K562 (cell line): Measurements from ENCODE around the gene MAGEL2. TPM values are rescaled to one million over a fixed set of nuclear protein-coding genes. Genes with fewer than 3 reads are reported as not detected.

Source experiments
- ATAC-seq: fragments of 200-7000 bp; cut with Tn5 transposase; 3 replicates; pipeline ENCODE4 v1.9.1; 2020; ENCODE audit warnings: moderate library complexity
- BruUV-seq: library from RNA; stranded (reverse); fragments of 400-500 nt; replicated peaks from 2 replicates; lab custom pipeline; 2021; lab: Mats Ljungman, UMichigan
- CTCF ChIA-PET: fragments of 300-600 bp; formaldehyde crosslinking; extraction: SDS; loops from one replicate; lab custom pipeline; 2021; ENCODE audit warnings: low intra/inter-chr PET ratio; lab: Yijun Ruan, JAX
- POLR2A ChIA-PET: fragments of 300-600, 350-650 bp; sonication (Branson Sonifier 250); formaldehyde crosslinking; extraction: SDS; loops from one replicate; lab custom pipeline; 2021; ENCODE audit warnings: antibody characterized with exemption, inconsistent platforms; lab: Yijun Ruan, JAX
- DNase-seq, 4 experiments: peaks; one replicate each; pipeline versions ENCODE4 v3.0.0 to v3.0.0-alpha.2; 2011 to 2018; ENCODE audit warnings: low spot score in 3 of 4, mixed read lengths in 3 of 4; ENCODE audit errors: extremely low read depth in 1 of 4
- FAIRE-seq: peaks from 2 replicates; lab custom pipeline; 2011; peaks lifted over from hg19 to GRCh38; lab: Jason Lieb, UNC
- H2AFZ ChIP-seq: 2 replicates; pipeline ENCODE4 v1.6.0; 2011; ENCODE audit warnings: low read depth, low read length, control low read depth, inconsistent platforms
- H3K27ac ChIP-seq: fragments of 200-600 bp; 3 replicates; pipeline ENCODE4 v1.8.0; 2011; ENCODE audit warnings: low read depth, mild to moderate bottlenecking, control low read depth, inconsistent platforms, low read length, moderate library complexity, mixed read lengths; ENCODE audit errors: extremely low read depth
- H3K27me3 ChIP-seq, 2 experiments: fragments of 300-600 bp in 1 of 2; 2 replicates in 1 of 2; 3 replicates in 1 of 2; pipeline versions ENCODE4 v1.6.0 to v1.8.0; 2011; ENCODE audit warnings: inconsistent platforms in 2 of 2, low read length in 2 of 2, mild to moderate bottlenecking in 1 of 2, mixed read lengths in 1 of 2, moderate library complexity in 1 of 2; ENCODE audit not compliant: control insufficient read depth in 2 of 2, insufficient read depth in 2 of 2
- H3K36me3 ChIP-seq: fragments of 300-600 bp; 3 replicates; pipeline ENCODE4 v1.8.0; 2011; ENCODE audit warnings: mild to moderate bottlenecking, low read length, inconsistent platforms; ENCODE audit not compliant: control insufficient read depth, insufficient read depth
- H3K4me1 ChIP-seq, 2 experiments: fragments of 200-600 bp in 1 of 2; replicated peaks in 1 of 2; 2 replicates in 1 of 2; 3 replicates in 1 of 2; pipeline versions ENCODE4 v1.5.1 to v1.8.0; 2011; ENCODE audit warnings: inconsistent platforms in 2 of 2, low read length in 2 of 2, mild to moderate bottlenecking in 1 of 2, mixed read lengths in 1 of 2, moderate library complexity in 1 of 2; ENCODE audit not compliant: control insufficient read depth in 2 of 2, insufficient read depth in 2 of 2
- H3K4me2 ChIP-seq: 2 replicates; pipeline ENCODE4 v1.6.1; 2011; ENCODE audit warnings: low read length, control low read depth, inconsistent platforms, mixed read lengths; ENCODE audit not compliant: insufficient read depth
- H3K4me3 ChIP-seq: fragments of 200-600 bp; sonication (generic), shearing (Covaris generic); 2 replicates; pipeline ENCODE4 v1.5.1; 2016; ENCODE audit warnings: control low read depth, inconsistent platforms
- H3K79me2 ChIP-seq: fragments of 200-600 bp; 3 replicates; pipeline ENCODE4 v1.8.0; 2011; ENCODE audit warnings: low read length, inconsistent platforms; ENCODE audit not compliant: control insufficient read depth, insufficient read depth
- H3K9ac ChIP-seq, 2 experiments: 2 replicates each; pipeline versions ENCODE4 v1.6.0 to v1.6.1; 2011; ENCODE audit warnings: low read depth in 2 of 2, low read length in 2 of 2, control low read depth in 1 of 2, inconsistent platforms in 1 of 2, mild to moderate bottlenecking in 1 of 2, mixed read lengths in 1 of 2; ENCODE audit not compliant: insufficient read depth in 1 of 2
- H3K9me1 ChIP-seq: one replicate; pipeline ENCODE4 v1.6.0; 2011; ENCODE audit warnings: inconsistent platforms, mild to moderate bottlenecking, low read length, moderate library complexity; ENCODE audit not compliant: control insufficient read depth, insufficient read depth
- H3K9me3 ChIP-seq: replicated peaks from 2 replicates; pipeline ENCODE4 v1.5.1; 2011; ENCODE audit warnings: low read depth, low read length, inconsistent platforms; ENCODE audit not compliant: control insufficient read depth, insufficient read depth
- H4K20me1 ChIP-seq: replicated peaks from 2 replicates; pipeline ENCODE4 v1.6.1; 2011; ENCODE audit warnings: low read length, inconsistent platforms, mixed read lengths; ENCODE audit not compliant: control insufficient read depth, insufficient read depth
- BCLAF1 ChIP-seq, 2 experiments: fragments of 450-650 bp in 1 of 2; IDR thresholded peaks; 2 replicates each; pipeline ENCODE4 v1.6.1; 2011 to 2017; ENCODE audit warnings: low read depth in 2 of 2, antibody characterized with exemption in 1 of 2, borderline replicate concordance in 1 of 2, low read length in 1 of 2, mild to moderate bottlenecking in 1 of 2, mixed read lengths in 1 of 2; ENCODE audit not compliant: control insufficient read depth in 1 of 2
- BRF1 ChIP-seq: IDR thresholded peaks from 3 replicates; pipeline ENCODE4 v1.6.1; 2011; ENCODE audit warnings: borderline replicate concordance, mild to moderate bottlenecking; ENCODE audit not compliant: insufficient read length; ENCODE audit errors: extremely low read depth
- ESRRB ChIP-seq: fragments of 250-450 bp; sonication (Bioruptor Pico); IDR thresholded peaks from 2 replicates; pipeline ENCODE4 v1.5.0; 2020; ENCODE audit warnings: mild to moderate bottlenecking, moderate library complexity, borderline replicate concordance
- HSF4 ChIP-seq: fragments of 250-450 bp; sonication (Bioruptor Pico); IDR thresholded peaks from 2 replicates; pipeline ENCODE4 v2.1.2; 2022; ENCODE audit warnings: mild to moderate bottlenecking, moderate library complexity, borderline replicate concordance
- IRF2 ChIP-seq: sonication (generic); formaldehyde crosslinking; IDR thresholded peaks from 2 replicates; pipeline ENCODE4 v1.8.1; 2022; ENCODE audit warnings: mild to moderate bottlenecking, missing genetic modification reagents
- MYBL2 ChIP-seq, 2 experiments: fragments of 450-650 bp in 1 of 2; sonication (generic) in 1 of 2; formaldehyde crosslinking in 1 of 2; IDR thresholded peaks; 2 replicates each; pipeline versions ENCODE4 v1.6.1 to v1.8.1; 2017 to 2022; ENCODE audit warnings: borderline replicate concordance in 1 of 2, inconsistent platforms in 1 of 2, low read depth in 1 of 2, mild to moderate bottlenecking in 1 of 2, missing genetic modification reagents in 1 of 2, moderate library complexity in 1 of 2
- NCOA6 ChIP-seq: fragments of 450-650 bp; IDR thresholded peaks from 2 replicates; pipeline ENCODE4 v1.6.1; 2017; ENCODE audit warnings: mild to moderate bottlenecking
- POLR2AphosphoS2 ChIP-seq: IDR thresholded peaks from 2 replicates; pipeline ENCODE4 v1.6.1; 2012; ENCODE audit warnings: low read length, improper control_type of control experiment
- THRAP3 ChIP-seq: fragments of 450-650 bp; IDR thresholded peaks from 2 replicates; pipeline ENCODE4 v1.6.1; 2016; ENCODE audit warnings: mild to moderate bottlenecking, inconsistent platforms, borderline replicate concordance
- U2AF1 ChIP-seq: fragments of 200-400 bp; formaldehyde crosslinking; optimal IDR thresholded peaks from 2 replicates; pipeline ENCODE3; 2017; ENCODE audit warnings: mild to moderate bottlenecking, low read depth, low read length, moderate library complexity
- USF2 ChIP-seq: sonication (generic); formaldehyde crosslinking; IDR thresholded peaks from 2 replicates; pipeline ENCODE4 v1.5.0; 2020; ENCODE audit warnings: missing genetic modification reagents
- ZNF143 ChIP-seq: sonication (generic); formaldehyde crosslinking; IDR thresholded peaks from 2 replicates; pipeline ENCODE4 v1.9.0; 2022; ENCODE audit warnings: mild to moderate bottlenecking, missing genetic modification reagents
- ZNF668 ChIP-seq: fragments of 250-450 bp; sonication (Bioruptor Pico); IDR thresholded peaks from 2 replicates; pipeline ENCODE4 v1.8.0; 2022; ENCODE audit warnings: mild to moderate bottlenecking, inconsistent platforms
- ZZZ3 ChIP-seq: fragments of 450-650 bp; IDR thresholded peaks from 2 replicates; pipeline ENCODE4 v1.6.1; 2016; ENCODE audit warnings: antibody characterized with exemption, mild to moderate bottlenecking, moderate library complexity
- WGBS: fragments of 100-300 bp; shearing (Covaris generic); methylation state at CpG from one replicate; pipeline ENCODE4 v1.1.6; 2016; ENCODE audit warnings: low coverage, mixed read lengths; ENCODE audit not compliant: insufficient coverage; ENCODE audit errors: missing lambda C conversion rate; 5-methylcytosine and 5-hydroxymethylcytosine counted together
- in situ Hi-C: fragments of 300-500 bp; cut with MboI; formaldehyde crosslinking; loops from 4 replicates; pipeline ENCODE4 v1.15.0; 2018; ENCODE audit warnings: inconsistent platforms, mixed read lengths
- intact Hi-C: fragments of 100-400 bp; cut with micrococcal nuclease; formaldehyde crosslinking; loops from 2 replicates; pipeline ENCODE4 v1.14.2; 2022
- polyA plus RNA-seq, 8 experiments: library from polyadenylated mRNA; depleted of rRNA in 4 of 8; stranded (reverse) in 5 of 8; unstranded in 3 of 8; fragments of >200 nt; fragmentation: Nextera tagmentation in 2 of 8; fragmentation: Illumina TruSeq in 1 of 8; extraction: Ambion mirVana in 2 of 8; extraction: Trizol in 1 of 8; gene quantifications; 2 replicates each; pipeline versions ENCODE4 v1.2.1 to v1.2.3, GENCODE V29; 2011 to 2014; ENCODE audit warnings: inconsistent platforms in 1 of 8, missing spikeins in 1 of 8
- total RNA-seq, 7 experiments: library from RNA; depleted of rRNA in 6 of 7; stranded (reverse); fragments of >200 nt in 6 of 7; fragmentation: Illumina TruSeq in 2 of 7; extraction: Trizol in 2 of 7; gene quantifications; 2 replicates each; pipeline versions ENCODE4 v1.2.1 to v1.2.3, GENCODE V29; 2011 to 2021; ENCODE audit warnings: low replicate concordance in 1 of 7
- TF ChIP-seq, protein P1 (sequence below), 2 experiments: fragments of 450-650 bp; conservative IDR thresholded peaks; 2 replicates each; pipeline ENCODE4 v1.6.1; 2017; ENCODE audit warnings: mild to moderate bottlenecking in 2 of 2, moderate library complexity in 2 of 2

The MAGEL2 gene
- total and polyA plus RNA-seq, 9 of the 15 experiments (the other 6 are each of a cell fraction or from before 2014, with no cell fraction given), result not detected

DNA sequence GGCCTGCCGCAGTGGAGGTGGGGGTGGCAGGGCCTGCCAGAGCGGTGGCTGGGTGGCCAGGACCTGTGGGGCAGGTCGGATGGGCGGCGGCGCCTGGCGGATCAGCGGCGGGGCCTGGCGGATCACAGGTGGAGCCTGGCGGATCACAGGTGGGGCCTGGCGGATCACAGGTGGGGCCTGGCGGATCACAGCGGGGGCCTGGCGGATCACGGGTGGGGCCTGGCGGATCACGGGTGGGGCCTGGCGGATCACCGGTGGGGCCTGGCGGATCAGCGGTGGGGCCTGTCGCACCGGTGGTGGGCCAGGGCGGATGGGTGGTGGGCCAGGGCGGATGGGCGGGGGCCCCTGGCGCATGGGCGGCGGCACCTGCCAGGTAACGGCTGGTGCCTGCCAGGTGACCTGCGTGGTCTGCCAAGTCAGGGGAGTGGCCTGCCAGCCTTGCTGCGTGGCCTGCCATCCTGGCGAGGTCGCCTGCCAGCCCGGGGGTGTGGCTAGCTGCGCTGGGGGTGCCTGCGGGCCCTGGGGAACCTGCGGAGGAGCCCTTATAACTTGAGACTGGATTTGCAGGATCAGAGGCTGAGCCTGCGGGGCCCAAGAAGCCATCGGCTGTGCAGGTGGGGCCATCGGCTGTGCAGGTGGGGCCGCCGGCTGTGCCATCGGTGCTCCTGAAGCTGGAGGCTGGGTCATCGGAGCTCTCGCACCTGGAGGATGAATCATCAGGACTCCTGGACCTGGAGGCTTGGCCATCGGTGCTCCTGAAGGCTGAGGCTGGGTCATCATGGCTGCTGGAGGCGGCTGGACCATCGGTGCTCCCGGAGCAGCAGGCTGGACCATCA, 1.3 kb downstream of the MAGEL2 start:
- WGBS, result 13% methylated on average over 28 of the region's 51 CpGs
- BruUV-seq, result no TSS peak
- FAIRE-seq, result no peak
- no peak for TF ChIP-seq HSF4 (CRISPR knock-in tag)
- TF ChIP-seq ZZZ3, result no peak
- no peak for TF ChIP-seq BRF1
- TF ChIP-seq ZNF143 (CRISPR knock-in tag), result no peak
- TF ChIP-seq NCOA6, result no peak
- no peak for TF ChIP-seq U2AF1
- TF ChIP-seq, protein P1, sequence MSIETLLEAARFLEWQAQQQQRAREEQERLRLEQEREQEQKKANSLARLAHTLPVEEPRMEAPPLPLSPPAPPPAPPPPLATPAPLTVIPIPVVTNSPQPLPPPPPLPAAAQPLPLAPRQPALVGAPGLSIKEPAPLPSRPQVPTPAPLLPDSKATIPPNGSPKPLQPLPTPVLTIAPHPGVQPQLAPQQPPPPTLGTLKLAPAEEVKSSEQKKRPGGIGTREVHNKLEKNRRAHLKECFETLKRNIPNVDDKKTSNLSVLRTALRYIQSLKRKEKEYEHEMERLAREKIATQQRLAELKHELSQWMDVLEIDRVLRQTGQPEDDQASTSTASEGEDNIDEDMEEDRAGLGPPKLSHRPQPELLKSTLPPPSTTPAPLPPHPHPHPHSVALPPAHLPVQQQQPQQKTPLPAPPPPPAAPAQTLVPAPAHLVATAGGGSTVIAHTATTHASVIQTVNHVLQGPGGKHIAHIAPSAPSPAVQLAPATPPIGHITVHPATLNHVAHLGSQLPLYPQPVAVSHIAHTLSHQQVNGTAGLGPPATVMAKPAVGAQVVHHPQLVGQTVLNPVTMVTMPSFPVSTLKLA (conservative IDR thresholded peaks at IDR 0.05), result no peak
- TF ChIP-seq ZNF668 (CRISPR knock-in tag), result no peak
- TF ChIP-seq BCLAF1 (IDR thresholded peaks at IDR 0.05; ENCODE audit: borderline replicate concordance in 1 of 2, control insufficient read depth in 1 of 2, low read depth in 2 of 2, low read length in 1 of 2), result no peak
- no peak for TF ChIP-seq MYBL2 (IDR thresholded peaks at IDR 0.05; ENCODE audit: low read depth)
- TF ChIP-seq MYBL2 (CRISPR knock-in tag; IDR thresholded peaks at IDR 0.05; ENCODE audit: borderline replicate concordance), result no peak
- TF ChIP-seq POLR2AphosphoS2, result no peak
- TF ChIP-seq ESRRB (CRISPR knock-in tag), result no peak
- no peak for TF ChIP-seq THRAP3
- TF ChIP-seq IRF2 (CRISPR knock-in tag), result no peak
- no peak for TF ChIP-seq USF2 (CRISPR knock-in tag)

More for the DNA sequence above, 1.3 kb downstream of the MAGEL2 start:
- H3K9ac ChIP-seq, result no peak overlapping the region
- H4K20me1 ChIP-seq, result no peaks in the 10 kb centered on the region
- no peaks in the 10 kb centered on the region for H3K36me3 ChIP-seq
- H3K4me3 ChIP-seq, result no peak overlapping the region
- peaks cover 0 to 28% of the 10 kb centered on the region in 2 experiments; a peak in 2 of 5 replicates for H3K27me3 ChIP-seq
- intact Hi-C loops, result loop anchor here (10.0 kb wide), 1 partner anchor 1858 kb away; no protein-coding TSS in a partner anchor
- H3K4me1 ChIP-seq, result peaks cover 0 to 15% of the 10 kb centered on the region in 2 experiments; a peak in 2 of 5 replicates
- H3K4me2 ChIP-seq, result no peak overlapping the region
- no peaks in the 10 kb centered on the region for H3K9me3 ChIP-seq
- H3K27ac ChIP-seq, result no peak overlapping the region
- POLR2A ChIA-PET, result interaction anchor here (0.6 kb wide), 1 partner anchor 607 kb away, joined by 4 read pairs; the partner anchor contains the start of gene TUBGCP5
- in situ Hi-C loops, result loop anchor here (10.0 kb wide), 1 partner anchor 218 kb away; no protein-coding TSS in a partner anchor
- H3K9me1 ChIP-seq, result no peaks in the 10 kb centered on the region
- no peak for DNase-seq
- H2AFZ ChIP-seq, result no peak overlapping the region
- ATAC-seq, result no peak
- CTCF ChIA-PET, result interaction anchor here (0.6 kb wide), 1 partner anchor 208 kb away, joined by 4 read pairs; no protein-coding TSS in a partner anchor
- H3K79me2 ChIP-seq, result no peaks in the 10 kb centered on the region
